GM19328 (cell line): Measurements from ENCODE around the gene TARS3.

Experiments used
- ATAC-seq: cut with Tn5 transposase; IDR thresholded peaks from one replicate; pipeline ENCODE4 v1.9.1; 2021; ENCODE audit warnings: mild to moderate bottlenecking, moderate library complexity; ENCODE audit not compliant: unreplicated experiment

TARS3 gene

DNA sequence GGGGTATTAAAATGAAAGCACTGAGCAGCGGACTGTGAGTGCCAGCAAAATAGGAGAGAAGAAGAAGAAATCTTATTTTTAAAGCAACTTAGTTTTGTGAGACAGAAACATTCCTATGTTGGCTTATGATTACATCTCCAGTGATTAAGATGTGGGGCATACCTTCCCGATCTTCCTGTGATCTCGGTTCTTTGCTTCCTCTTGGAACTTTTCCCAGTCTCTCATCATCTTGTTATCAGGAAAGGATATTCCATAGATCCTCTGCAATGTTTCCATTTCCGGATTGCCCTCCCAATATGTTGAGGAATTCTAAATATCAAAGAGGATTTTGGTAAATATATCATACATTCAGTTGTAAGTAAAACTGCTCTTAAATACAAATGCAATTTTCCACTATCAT, 22.2 kb downstream of the TARS3 start:
- ATAC-seq = no peak

DNA sequence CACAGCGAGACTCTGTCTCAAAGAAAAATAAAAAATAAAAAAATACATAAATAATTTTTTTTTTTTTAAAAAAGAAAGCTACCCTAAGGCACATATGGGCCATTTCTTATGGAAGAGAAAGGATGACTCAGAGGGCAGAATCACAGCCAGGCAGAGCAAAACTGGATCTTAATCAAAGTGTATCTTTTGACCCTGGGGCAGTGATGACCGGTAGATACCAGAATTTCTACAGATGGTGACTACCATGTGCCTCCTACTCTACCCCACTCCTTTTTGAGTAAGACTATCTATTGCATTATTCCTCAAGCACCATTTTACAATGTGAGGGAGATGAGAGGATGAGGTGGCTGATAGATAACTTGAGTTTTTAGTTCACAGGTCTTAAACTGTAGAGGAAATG, 26.0 kb downstream of the TARS3 start:
- no peak for ATAC-seq

DNA sequence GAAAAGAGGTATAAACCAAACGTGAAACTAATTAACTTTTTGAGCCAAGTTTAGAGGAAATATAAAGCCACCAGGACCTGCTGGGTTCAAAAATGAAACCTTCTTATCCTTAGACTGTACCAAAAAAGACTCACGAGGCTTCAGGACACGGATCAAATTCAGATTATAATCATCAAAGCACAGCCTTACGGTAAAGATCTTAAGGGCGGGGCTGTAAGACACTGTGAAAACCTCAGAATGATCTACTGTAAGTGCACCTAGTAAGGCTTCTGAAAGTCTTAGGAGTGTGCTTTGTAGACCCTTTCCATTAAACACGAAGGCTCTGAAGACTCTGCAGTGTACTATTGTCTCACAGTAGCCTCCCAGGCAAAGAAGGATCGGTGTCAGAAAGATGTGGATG, 26.8 kb downstream of the TARS3 start:
- ATAC-seq = no peak

DNA sequence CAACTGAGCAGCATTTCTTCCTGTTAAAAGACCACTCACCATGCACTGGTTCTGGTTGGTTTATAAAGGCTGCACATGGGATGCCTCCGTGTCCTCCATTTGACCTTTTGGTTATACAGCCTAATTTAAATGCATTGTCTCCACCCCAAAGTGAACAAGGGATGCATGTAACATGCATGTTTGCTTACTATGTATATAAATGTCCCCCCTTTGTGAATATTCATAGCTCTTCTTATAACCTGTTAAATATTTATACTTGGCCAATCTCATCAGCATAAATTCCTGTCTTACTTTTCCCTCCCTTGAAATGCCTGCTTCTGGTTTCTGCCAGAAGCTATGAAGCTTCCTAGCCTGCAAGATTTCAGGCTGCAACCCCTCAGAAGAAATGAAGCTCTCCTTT, 27.4 kb downstream of the TARS3 start:
- no peak for ATAC-seq

DNA sequence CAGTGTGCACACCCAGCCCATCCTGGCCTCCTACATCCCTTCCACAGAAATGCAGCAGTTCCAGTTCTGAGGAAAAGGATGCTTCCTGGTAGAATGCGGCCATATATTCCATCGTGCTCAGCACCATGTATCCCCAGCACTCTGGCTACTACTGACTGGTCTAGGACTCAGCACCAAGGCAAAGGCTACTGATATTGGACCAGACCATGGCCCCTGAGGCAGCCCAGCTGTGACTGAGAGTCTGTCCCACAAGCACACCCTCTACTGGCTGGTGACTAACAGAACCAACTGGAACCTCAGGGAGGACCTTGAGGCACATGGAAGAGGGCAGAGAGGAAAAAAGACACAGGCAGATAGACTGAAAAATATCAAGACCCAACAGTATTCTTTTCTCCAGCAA, 30.0 kb downstream of the TARS3 start:
- no peak for ATAC-seq

GRCh38 chr15:101692801-101693598, 31.3 kb downstream of the TARS3 start:
- no peak for ATAC-seq

DNA sequence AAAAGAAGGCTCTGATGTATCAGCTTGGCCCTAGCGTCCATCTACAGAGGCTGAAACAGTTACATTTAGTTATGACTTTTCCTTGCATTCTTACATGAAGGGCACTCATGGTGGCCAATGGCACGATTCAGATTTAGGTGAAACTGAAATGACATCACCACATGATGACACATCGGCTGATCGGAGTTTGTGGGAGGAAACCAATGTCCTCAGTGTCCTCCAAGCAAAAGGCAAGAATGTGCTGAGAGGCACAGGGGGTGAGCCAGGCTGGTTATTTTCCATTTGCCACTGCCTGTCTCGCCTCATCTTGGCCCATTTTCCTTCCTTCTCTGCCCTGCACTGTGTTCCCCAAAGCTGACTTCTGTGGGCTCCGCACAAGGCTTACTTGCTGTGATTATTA, 34.4 kb downstream of the TARS3 start:
- ATAC-seq = no peak

DNA sequence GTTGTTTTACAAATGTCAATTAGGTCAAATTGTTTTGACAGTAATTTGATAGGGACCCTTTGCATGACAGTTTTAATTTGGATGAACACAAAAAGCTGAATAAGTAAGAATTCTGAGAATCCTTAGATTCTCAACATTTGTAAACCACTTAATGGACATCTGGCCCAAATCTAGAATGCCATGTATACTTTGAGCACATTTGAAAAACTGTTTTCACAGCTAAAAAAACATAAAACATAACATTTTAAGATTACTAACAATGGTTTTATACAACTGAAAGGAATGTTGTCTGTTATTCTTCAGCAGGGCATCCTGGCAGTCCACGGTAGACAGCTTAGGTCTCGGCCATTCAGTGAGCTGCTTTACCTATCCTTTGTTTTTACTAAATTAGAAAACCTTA, 37.6 kb downstream of the TARS3 start:
- no peak for ATAC-seq

DNA sequence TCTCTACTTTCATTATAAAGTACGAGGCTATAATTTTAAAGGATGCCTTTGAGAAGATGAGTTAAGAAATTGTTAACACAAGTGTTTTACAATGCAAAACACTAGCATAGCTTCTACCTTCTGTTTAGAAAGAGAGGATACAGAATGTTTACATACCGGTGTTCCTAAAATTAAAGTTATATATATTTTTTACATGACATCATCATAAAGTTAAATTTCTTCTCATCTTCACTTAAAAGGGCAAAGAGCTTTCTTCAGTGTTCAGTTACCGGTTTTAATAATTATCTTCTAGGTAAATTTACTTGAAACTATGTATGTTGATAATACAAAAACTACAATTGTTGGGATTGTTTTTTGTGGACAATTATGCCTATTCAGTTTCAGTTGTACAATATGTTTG, 39.4 kb downstream of the TARS3 start:
- ATAC-seq = no peak

GRCh38 chr15:101684384-101684783, 39.9 kb downstream of the TARS3 start:
- ATAC-seq = no peak

GRCh38 chr15:101679806-101680205, 44.5 kb downstream of the TARS3 start:
- no peak for ATAC-seq

GRCh38 chr15:101676921-101677329, 47.3 kb downstream of the TARS3 start:
- ATAC-seq = no peak

DNA sequence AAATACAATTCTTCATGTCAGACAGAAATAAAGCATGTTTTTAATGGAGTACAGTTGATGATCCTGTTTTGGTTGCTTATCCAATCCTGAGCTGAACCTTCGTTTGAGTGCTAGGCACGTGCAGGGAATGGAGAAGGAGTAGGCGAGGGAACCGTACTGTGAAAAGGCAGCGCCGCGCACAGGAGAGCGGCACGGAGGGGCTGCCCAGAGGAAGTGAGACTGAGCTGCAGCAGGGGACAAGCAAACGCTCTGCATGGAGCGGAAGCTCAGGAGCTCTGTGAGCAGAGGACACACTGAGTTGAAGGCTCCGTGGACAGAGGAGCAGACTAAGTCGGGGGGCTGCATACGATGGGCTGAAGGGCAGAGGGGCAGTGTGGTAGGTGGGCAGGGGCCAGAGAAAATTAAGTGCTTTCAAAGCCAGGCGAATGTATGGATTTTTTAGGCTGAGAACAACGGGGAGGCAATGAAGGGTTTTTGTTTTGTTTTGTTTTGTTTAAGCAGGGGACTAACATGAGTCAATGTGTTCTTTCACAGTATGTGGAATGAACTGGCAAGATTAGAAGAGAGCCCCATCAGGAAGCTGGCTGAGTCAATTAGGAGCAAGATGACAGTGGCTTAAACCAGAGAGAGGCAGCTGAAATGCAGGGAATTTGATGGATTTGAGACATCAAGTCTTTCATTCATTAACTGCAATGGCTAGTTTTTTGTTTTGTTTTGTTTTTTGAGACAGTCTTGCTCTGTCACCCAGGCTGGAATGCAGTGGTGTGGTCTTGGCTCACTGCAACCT, 48.3 kb downstream of the TARS3 start:
- peak; percentile 92 for ATAC-seq

DNA sequence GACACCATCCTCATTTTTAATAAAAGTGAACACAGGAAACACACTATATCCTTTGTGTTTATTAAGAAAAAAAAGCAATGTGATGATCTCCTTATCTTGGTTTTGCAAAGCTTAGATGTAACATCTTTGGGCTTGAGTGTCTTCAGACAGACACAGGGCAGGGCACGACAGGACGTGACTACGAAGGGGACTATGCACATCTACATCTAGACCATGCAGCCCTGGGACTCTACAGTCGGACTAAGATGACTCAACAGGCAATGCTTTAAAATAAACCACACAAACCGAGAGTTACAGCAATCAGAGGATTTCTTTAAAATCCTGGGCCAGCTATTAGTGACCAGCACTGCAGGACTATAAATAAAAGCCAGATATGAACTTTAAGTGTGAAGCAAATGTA, 49.3 kb downstream of the TARS3 start:
- ATAC-seq = no peak

DNA sequence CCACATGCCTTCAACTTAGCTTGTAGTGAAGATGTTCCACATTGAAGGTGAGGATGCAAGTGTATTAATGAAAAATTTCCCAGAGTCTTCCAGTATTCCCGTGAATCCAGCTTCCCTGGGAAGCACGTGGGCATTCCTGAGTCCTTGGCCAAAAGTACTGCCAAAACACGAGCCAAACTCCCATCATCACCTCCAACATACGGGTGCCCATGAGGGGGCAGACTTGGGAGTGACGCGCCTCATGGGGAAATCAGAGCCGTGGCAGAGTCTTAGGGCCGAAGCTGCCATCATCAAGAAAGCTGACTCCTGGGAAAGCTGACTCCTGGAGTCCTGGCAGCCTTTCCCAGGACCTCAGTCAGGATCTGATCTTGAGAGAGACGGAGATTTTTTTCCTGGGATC, 52.0 kb downstream of the TARS3 start:
- ATAC-seq = no peak

DNA sequence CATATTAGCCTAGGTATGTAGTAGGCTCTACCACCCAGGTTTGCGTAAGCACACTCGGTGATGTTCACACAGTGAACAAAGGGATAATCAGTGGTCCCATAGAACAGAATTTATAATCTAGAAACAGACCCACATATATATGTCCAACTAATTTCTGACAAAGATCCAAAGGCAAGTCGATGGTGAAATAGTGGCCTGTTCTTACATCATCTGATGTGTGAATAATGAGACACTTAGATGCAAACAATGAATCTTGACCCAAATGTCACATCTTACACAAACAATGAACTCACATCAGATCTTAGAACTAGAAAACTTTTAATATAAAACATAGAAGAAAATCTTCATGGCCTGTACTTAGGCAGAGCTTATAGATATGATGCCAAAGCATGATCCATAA, 54.5 kb downstream of the TARS3 start:
- no peak for ATAC-seq

- ATAC-seq = no peak
Observed at GRCh38 chr15:101667881-101668280, 56.4 kb downstream of the TARS3 start.

GRCh38 chr15:101664303-101664913, 59.9 kb downstream of the TARS3 start:
- ATAC-seq = no peak

GRCh38 chr15:101662203-101662602, 62.1 kb downstream of the TARS3 start:
- no peak for ATAC-seq

DNA sequence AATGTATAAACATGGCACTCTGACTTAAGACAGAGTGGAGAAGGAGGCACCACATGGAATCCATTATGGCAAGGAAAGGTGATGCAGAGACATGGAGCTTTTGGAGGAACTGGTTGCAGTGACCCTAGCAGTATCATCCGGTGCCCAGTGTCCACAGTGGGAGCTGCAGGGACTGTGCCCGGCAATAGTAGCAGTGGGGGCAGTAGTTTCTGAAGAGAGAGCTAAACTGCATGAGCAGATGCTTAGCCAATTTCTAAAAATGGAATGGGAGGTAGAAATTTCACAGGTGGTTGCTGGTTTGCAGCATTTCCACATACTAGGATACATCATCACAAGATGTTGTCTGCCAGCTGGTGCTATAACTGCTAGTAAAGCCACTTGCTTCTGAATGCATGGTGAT, 64.3 kb downstream of the TARS3 start:
- no peak for ATAC-seq

- ATAC-seq = no peak
Observed at GRCh38 chr15:101657968-101658784, 66.1 kb downstream of the TARS3 start.
